Neural cell (in vitro differentiated cells): ENCODE measurements around the gene PRDX3.

Source experiments
- EZH2 ChIP-seq: fragments of 200-600, 300-800 bp; shearing (Covaris generic), sonication (generic); IDR thresholded peaks from 2 replicates; pipeline ENCODE4 v1.6.1; 2014; ENCODE audit warnings: antibody characterized with exemption, low read length, borderline replicate concordance, mild to moderate bottlenecking; ENCODE audit not compliant: insufficient read depth, poor library complexity, severe bottlenecking
- POLR2AphosphoS5 ChIP-seq: IDR thresholded peaks from 2 replicates; pipeline ENCODE4 v1.6.1; 2012
- TF ChIP-seq, protein P1 (sequence below): fragments of 450-650 bp; IDR thresholded peaks from 2 replicates; pipeline ENCODE4 v1.5.1; 2014; ENCODE audit warnings: antibody characterized with exemption, mild to moderate bottlenecking, moderate library complexity; ENCODE audit not compliant: poor library complexity, severe bottlenecking

DNA sequence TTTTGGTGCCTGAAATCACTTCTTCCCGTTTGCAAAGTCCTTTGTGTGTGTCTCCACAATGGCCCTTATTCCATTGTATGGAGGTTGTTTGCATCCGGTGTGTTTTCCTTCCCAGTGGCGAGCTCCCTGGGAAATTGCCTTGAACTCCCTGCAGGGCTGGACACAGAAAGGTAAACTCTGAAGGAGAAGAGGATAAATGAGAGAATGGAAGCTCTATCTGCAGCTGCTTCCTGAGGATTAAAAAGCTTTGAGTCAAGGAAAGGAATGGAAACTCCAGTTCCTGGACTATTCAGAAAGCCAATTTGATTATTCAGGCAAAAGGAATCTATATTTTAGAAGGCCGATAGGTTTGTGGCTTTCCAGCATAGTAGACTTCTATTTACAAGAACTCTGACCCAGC is 24.4 kb upstream of the PRDX3 start:
- TF ChIP-seq POLR2AphosphoS5 (no peak), EZH2 (no peak)
- TF ChIP-seq, protein P1, sequence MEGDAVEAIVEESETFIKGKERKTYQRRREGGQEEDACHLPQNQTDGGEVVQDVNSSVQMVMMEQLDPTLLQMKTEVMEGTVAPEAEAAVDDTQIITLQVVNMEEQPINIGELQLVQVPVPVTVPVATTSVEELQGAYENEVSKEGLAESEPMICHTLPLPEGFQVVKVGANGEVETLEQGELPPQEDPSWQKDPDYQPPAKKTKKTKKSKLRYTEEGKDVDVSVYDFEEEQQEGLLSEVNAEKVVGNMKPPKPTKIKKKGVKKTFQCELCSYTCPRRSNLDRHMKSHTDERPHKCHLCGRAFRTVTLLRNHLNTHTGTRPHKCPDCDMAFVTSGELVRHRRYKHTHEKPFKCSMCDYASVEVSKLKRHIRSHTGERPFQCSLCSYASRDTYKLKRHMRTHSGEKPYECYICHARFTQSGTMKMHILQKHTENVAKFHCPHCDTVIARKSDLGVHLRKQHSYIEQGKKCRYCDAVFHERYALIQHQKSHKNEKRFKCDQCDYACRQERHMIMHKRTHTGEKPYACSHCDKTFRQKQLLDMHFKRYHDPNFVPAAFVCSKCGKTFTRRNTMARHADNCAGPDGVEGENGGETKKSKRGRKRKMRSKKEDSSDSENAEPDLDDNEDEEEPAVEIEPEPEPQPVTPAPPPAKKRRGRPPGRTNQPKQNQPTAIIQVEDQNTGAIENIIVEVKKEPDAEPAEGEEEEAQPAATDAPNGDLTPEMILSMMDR: no peak
